ENCODE measurements around the gene NEK1. TPM values are rescaled to one million over a fixed set of nuclear protein-coding genes. Genes with fewer than 3 reads are reported as not detected.
A peak's percentile ranks its signal among the peaks of the same experiment; 100 is the strongest.

Gene NEK1
- total and polyA plus RNA-seq, 2 donors (not counting 3 experiments of a cell fraction or from before 2014, with no cell fraction given), result 2.6 to 10.1 TPM

GRCh38 chr4:169485791-169486742 lies 126.3 kb downstream of the NEK1 start:
- Histone ChIP-seq H3K9me3 (replicated peaks; ENCODE audit: control insufficient read depth, insufficient read depth, low read length) (no peaks in the 10 kb centered on the region), H3K4me3 (replicated peaks in 1 of 3; ENCODE audit: insufficient read depth in 1 of 3, low read depth in 1 of 3, low read length in 3 of 3) (no peak overlapping the region), H3K9ac (replicated peaks; ENCODE audit: extremely low read depth, insufficient read depth, low read length) (no peak overlapping the region), H3K4me2 (ENCODE audit: insufficient read depth, low read length) (no peak overlapping the region), H4K20me1 (replicated peaks; ENCODE audit: control insufficient read depth, extremely low read depth, insufficient read depth, low read length) (no peaks in the 10 kb centered on the region), H2AFZ (ENCODE audit: low read depth, low read length) (no peak overlapping the region), H3K4me1 (ENCODE audit: control insufficient read depth, extremely low read depth, insufficient read depth, low read length) (peaks cover 3% of the 10 kb centered on the region), H3K36me3 (ENCODE audit: control insufficient read depth in 2 of 2, extremely low read depth in 1 of 2, insufficient read depth in 2 of 2, low read length in 2 of 2) (no peaks in the 10 kb centered on the region), H3K27me3 (ENCODE audit: control insufficient read depth in 2 of 2, insufficient read depth in 2 of 2, low read length in 2 of 2) (no peaks in the 10 kb centered on the region), H3K27ac (ENCODE audit: insufficient read depth, low read depth, low read length) (no peak overlapping the region), H3K9me1 (replicated peaks; ENCODE audit: control insufficient read depth, extremely low read depth, insufficient read depth, low read length) (no peaks in the 10 kb centered on the region), H3K79me2 (ENCODE audit: control insufficient read depth, insufficient read depth, low read length) (no peaks in the 10 kb centered on the region)
- intact Hi-C loops (cut with micrococcal nuclease), result loop anchor here (1.0 to 10.0 kb wide), 9 partner anchors 171 to 1304 kb away; partner anchors contain the start of gene CBR4
- FAIRE-seq (peak; percentile 80), DNase-seq (ENCODE audit: low read depth, low spot score) (peak; percentile 78)
- no TSS peak for BruUV-seq (replicated peaks)
- ChIA-PET POLR2A (no interaction called here), CTCF (interaction anchor here (0.6 to 1.9 kb wide), 19 partner anchors 28 to 563 kb away, joined by 3 to 31 read pairs (median 4); partner anchors contain the start of gene CBR4)
- TF ChIP-seq CTCF (IDR thresholded peaks at IDR 0.05; ENCODE audit: extremely low read depth in 1 of 2, insufficient read depth in 1 of 2, low read depth in 1 of 2, low read length in 2 of 2), result peak; percentile 39 to 52
- no peak for TF ChIP-seq FOS (IDR thresholded peaks at IDR 0.05; ENCODE audit: borderline replicate concordance, insufficient read depth, low read length)
- TF ChIP-seq MAX (IDR thresholded peaks at IDR 0.05; ENCODE audit: insufficient read depth, insufficient read length), result peak; percentile 68
- no peak for TF ChIP-seq POLR2AphosphoS5 (IDR thresholded peaks at IDR 0.05; ENCODE audit: insufficient read depth, low read depth, low read length)
- no peak for TF ChIP-seq GATA2 (IDR thresholded peaks at IDR 0.05; ENCODE audit: insufficient read depth, insufficient read length, low read depth, low read length)
- dilution Hi-C loops (cut with MboI; ENCODE audit: extremely low pct_ligation_motif_present, low sequenced_read_pairs), result loop anchor here (10.0 kb wide), 2 partner anchors 461 to 561 kb away; no protein-coding TSS in a partner anchor

Data from endothelial cell of umbilical vein (primary cell).